Prostate gland (tissue), 2 donors: ENCODE data around the gene PLCB1. TPM values are rescaled to one million over a fixed set of nuclear protein-coding genes. Genes with fewer than 3 reads are reported as not detected.

Experiments
- DNase-seq: peaks from one replicate; pipeline ENCODE4 v3.0.0-alpha.2; 2019; ENCODE audit warnings: low spot score
- H3K27ac ChIP-seq, 2 donors: fragments of 200-600 bp; sonication (generic); 2 replicates each; pipeline ENCODE4 v1.5.1; 2017 to 2019
- H3K27me3 ChIP-seq: fragments of 200-600 bp; sonication (generic); replicated peaks from 2 replicates; pipeline ENCODE4 v1.5.1; 2019; ENCODE audit not compliant: insufficient read depth
- H3K36me3 ChIP-seq, 2 donors: fragments of 200-600 bp; sonication (generic); 1 replicate in 1 of 2; 2 replicates in 1 of 2; pipeline versions ENCODE4 v1.5.1 to v1.8.1; 2017 to 2019
- H3K4me1 ChIP-seq: fragments of 200-600 bp; sonication (generic); replicated peaks from 2 replicates; pipeline ENCODE4 v1.5.1; 2019
- H3K4me3 ChIP-seq, 2 donors: fragments of 200-600 bp; sonication (generic); 2 replicates each; pipeline ENCODE4 v1.5.1; 2017 to 2019
- H3K9me3 ChIP-seq: fragments of 200-600 bp; sonication (generic); 2 replicates; pipeline ENCODE4 v1.5.1; 2017
- POLR2A ChIP-seq: fragments of 450-650 bp; IDR thresholded peaks from one replicate; pipeline ENCODE4 v1.6.1; 2016; ENCODE audit warnings: antibody characterized with exemption, mild to moderate bottlenecking
- POLR2AphosphoS5 ChIP-seq: sonication (generic); formaldehyde crosslinking; IDR thresholded peaks from one replicate; pipeline ENCODE4 v1.6.1; 2017; ENCODE audit warnings: antibody characterized with exemption
- WGBS: methylation state at CpG from one replicate; pipeline ENCODE4 v1.1.5; 2018; 5-methylcytosine and 5-hydroxymethylcytosine counted together
- intact Hi-C: fragments of 100-400 bp; cut with DNase I; formaldehyde crosslinking; loops from one replicate; pipeline ENCODE4 v1.14.2; 2022
- total RNA-seq, 2 donors: library from RNA; depleted of rRNA; stranded (reverse); fragments of >200 nt; gene quantifications; one replicate each; pipeline ENCODE4 v1.1.0, GENCODE V29; 2016
- TF ChIP-seq, protein P1 (sequence below), 4 experiments: fragments of 200-600 bp in 2 of 4; fragments of 450-650 bp in 2 of 4; sonication (generic) in 2 of 4; IDR thresholded peaks; 1 replicate in 3 of 4; 2 replicates in 1 of 4; pipeline ENCODE4 v1.5.1; 2016 to 2019; ENCODE audit warnings: antibody characterized with exemption in 4 of 4, mild to moderate bottlenecking in 2 of 4, moderate library complexity in 2 of 4

PLCB1 gene
- total RNA-seq, 2 donors from 2014 or later: 24.3 to 26.3 TPM

DNA sequence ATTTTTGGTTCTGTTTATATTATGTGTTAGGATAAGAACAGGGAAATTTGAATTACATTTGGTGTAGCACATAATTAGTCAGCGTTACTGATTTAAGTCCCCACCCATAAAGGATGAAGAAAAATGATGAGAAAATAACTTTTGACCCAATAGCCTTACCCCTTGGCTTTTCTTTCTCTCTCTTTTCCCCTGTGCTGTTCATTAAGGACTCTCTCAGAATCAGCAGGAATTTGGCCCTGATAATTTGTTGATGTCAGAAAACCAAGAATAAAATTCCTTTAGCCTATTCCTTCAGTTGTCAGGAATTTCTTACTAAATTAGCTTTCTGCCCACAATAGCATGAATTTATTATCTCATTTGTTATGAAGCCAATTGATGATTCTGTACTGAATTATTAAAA lies 18.5 kb downstream of the PLCB1 start:
- H3K9me3 ChIP-seq: no peaks in the 10 kb centered on the region
- no peak overlapping the region for H3K4me3 ChIP-seq
- H3K4me1 ChIP-seq: peaks cover 7% of the 10 kb centered on the region
- intact Hi-C loops: no loop called here
- TF ChIP-seq, protein P1, sequence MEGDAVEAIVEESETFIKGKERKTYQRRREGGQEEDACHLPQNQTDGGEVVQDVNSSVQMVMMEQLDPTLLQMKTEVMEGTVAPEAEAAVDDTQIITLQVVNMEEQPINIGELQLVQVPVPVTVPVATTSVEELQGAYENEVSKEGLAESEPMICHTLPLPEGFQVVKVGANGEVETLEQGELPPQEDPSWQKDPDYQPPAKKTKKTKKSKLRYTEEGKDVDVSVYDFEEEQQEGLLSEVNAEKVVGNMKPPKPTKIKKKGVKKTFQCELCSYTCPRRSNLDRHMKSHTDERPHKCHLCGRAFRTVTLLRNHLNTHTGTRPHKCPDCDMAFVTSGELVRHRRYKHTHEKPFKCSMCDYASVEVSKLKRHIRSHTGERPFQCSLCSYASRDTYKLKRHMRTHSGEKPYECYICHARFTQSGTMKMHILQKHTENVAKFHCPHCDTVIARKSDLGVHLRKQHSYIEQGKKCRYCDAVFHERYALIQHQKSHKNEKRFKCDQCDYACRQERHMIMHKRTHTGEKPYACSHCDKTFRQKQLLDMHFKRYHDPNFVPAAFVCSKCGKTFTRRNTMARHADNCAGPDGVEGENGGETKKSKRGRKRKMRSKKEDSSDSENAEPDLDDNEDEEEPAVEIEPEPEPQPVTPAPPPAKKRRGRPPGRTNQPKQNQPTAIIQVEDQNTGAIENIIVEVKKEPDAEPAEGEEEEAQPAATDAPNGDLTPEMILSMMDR (IDR thresholded peaks at IDR 0.05): no peak
- TF ChIP-seq POLR2A: no peak
- no peak for TF ChIP-seq POLR2AphosphoS5
- 52% methylated on average over 1 of the region's 1 CpG for WGBS
- H3K27ac ChIP-seq: no peak overlapping the region
- H3K27me3 ChIP-seq: no peaks in the 10 kb centered on the region
- DNase-seq: no peak
- H3K36me3 ChIP-seq: no peaks in the 10 kb centered on the region

DNA sequence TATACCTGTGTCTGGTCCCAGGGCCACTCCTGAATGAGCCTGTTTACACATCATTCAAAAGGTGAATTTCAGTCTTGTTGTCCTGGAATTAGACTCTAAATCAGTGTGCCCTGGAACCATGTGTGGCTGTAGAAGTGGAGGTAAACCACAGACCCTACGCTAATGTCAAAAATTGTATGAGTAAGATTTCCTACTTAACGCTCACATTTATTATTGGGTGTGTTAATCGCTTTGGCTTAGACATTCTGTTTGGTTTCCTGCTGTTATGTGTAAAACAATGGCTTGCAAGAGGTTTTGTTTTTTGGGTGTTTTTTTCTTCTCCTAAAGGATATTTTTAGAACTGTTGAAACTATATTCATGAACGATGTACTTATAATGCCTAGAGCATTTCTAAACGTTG lies 19.3 kb downstream of the PLCB1 start:
- Histone ChIP-seq H3K4me3 (no peak overlapping the region), H3K27ac (no peak overlapping the region), H3K9me3 (no peaks in the 10 kb centered on the region), H3K27me3 (no peaks in the 10 kb centered on the region), H3K4me1 (peaks cover 7% of the 10 kb centered on the region), H3K36me3 (no peaks in the 10 kb centered on the region)
- TF ChIP-seq, protein P1 (IDR thresholded peaks at IDR 0.05): no peak
- no peak for TF ChIP-seq POLR2AphosphoS5
- TF ChIP-seq POLR2A: no peak
- intact Hi-C loops: no loop called here
- 45% methylated on average over 5 of the region's 5 CpGs for WGBS
- DNase-seq: no peak

DNA sequence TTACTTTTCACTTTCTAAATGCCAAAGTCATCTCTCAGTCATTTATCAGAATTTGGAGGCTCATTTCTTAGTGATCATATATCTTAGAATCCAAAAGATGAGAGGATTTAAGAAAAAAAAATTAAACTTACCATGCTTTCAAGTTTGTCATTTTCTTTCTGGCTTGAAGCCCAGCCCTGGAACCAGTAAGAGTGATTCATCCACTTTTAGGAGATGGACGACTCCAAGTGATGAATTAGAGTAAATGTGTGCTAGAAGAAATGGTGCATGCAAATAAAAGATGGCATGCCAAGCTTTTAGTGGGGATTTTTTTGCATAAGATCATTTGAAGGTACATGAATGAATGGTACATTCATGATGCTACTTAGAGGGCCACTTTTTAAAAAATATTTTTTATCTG lies 20.1 kb downstream of the PLCB1 start:
- TF ChIP-seq, protein P1 (IDR thresholded peaks at IDR 0.05): no peak
- TF ChIP-seq POLR2A: no peak
- no peak for TF ChIP-seq POLR2AphosphoS5
- Histone ChIP-seq H3K36me3 (no peaks in the 10 kb centered on the region), H3K4me3 (no peak overlapping the region), H3K4me1 (peaks cover 7% of the 10 kb centered on the region), H3K27ac (no peak overlapping the region), H3K27me3 (no peaks in the 10 kb centered on the region), H3K9me3 (no peaks in the 10 kb centered on the region)
- WGBS: 0% methylated on average over 1 of the region's 1 CpG
- intact Hi-C loops: no loop called here
- no peak for DNase-seq

DNA sequence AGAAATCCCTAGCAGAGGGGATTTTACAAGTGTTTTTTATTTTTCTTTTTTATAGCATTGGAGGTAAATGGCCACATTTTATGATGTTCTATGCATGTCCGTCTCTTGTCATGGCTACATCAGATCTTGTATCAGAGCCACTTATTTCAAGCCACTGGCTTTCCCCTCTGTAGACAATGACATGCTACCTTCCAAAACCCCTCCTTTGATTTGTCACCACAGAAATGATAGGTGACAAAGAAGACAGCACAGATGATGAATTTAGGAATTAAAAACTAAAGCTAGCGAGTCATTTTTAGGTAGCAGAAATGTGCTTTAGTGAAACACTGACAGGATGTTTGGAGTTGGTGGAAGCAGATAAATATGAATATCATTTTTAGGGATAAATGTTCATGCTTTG lies 20.8 kb downstream of the PLCB1 start:
- H3K4me3 ChIP-seq: no peak overlapping the region
- TF ChIP-seq POLR2A: no peak
- TF ChIP-seq, protein P1 (IDR thresholded peaks at IDR 0.05): no peak
- no peak for TF ChIP-seq POLR2AphosphoS5
- no peak for DNase-seq
- no peak overlapping the region for H3K27ac ChIP-seq
- no peaks in the 10 kb centered on the region for H3K36me3 ChIP-seq
- WGBS: 74% methylated on average over 2 of the region's 2 CpGs
- H3K9me3 ChIP-seq: no peaks in the 10 kb centered on the region
- peaks cover 7% of the 10 kb centered on the region for H3K4me1 ChIP-seq
- intact Hi-C loops: no loop called here
- no peaks in the 10 kb centered on the region for H3K27me3 ChIP-seq

DNA sequence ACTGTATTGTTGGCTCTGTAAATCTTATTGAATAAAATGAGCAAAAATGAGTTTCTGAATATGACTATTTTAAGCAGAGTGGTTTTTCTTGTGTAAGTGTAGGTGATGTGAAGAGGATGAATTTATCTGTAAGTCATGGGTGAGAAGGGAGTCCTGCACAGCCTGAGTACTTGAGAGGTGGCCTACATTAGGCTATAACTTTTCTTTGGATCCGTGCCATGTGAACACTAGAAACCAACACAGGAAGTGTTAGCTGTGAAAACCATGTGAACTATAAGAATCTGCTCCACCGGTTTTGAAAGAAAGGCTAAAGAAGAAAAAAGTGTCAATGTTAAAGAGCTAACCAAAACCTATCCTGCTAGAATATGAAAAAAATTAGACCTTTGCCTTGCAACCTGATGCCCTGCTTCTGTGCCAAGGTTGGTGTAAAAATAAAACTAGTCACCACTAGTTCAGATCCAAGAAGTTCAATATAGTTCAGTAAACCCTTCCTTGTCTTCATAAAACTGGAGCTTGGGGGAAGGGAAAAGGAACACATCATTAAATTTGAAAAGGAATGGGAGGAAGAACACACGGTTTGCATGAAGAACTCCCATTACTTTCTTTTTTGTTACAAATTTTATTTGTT lies 21.3 kb downstream of the PLCB1 start:
- H3K9me3 ChIP-seq: no peaks in the 10 kb centered on the region
- intact Hi-C loops: no loop called here
- H3K4me1 ChIP-seq: peaks cover 7% of the 10 kb centered on the region
- no peak overlapping the region for H3K27ac ChIP-seq
- H3K4me3 ChIP-seq: no peak overlapping the region
- TF ChIP-seq, protein P1 (IDR thresholded peaks at IDR 0.05): no peak
- TF ChIP-seq POLR2AphosphoS5: peak; percentile 49
- no peak for TF ChIP-seq POLR2A
- H3K27me3 ChIP-seq: no peaks in the 10 kb centered on the region
- peak; percentile 13 for DNase-seq
- 11% methylated on average over 3 of the region's 3 CpGs for WGBS
- H3K36me3 ChIP-seq: no peaks in the 10 kb centered on the region
